ENCODE results near the gene ZFAND6.

The ZFAND6 gene

DNA sequence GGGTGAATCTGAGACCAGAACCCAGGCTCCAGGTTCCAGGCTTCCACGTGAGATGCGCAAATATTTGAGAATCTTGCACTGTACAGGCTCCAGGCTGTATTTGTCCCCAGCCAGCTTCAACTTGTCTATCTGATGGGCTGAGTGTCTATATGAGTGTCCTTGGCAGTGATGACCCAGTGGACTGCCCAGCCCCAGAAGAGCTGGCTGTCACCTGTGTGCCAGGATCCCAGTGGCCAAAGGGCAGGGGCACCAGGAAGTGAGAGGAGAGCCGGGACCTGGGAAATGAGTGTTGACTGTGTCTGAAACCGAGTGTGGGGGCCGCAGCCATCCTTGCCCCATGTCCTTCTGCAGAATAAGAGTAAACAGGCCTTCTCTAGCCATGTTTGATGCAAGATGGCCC is 103.7 kb downstream of the ZFAND6 start:
- TF ChIP-seq, protein P1, sequence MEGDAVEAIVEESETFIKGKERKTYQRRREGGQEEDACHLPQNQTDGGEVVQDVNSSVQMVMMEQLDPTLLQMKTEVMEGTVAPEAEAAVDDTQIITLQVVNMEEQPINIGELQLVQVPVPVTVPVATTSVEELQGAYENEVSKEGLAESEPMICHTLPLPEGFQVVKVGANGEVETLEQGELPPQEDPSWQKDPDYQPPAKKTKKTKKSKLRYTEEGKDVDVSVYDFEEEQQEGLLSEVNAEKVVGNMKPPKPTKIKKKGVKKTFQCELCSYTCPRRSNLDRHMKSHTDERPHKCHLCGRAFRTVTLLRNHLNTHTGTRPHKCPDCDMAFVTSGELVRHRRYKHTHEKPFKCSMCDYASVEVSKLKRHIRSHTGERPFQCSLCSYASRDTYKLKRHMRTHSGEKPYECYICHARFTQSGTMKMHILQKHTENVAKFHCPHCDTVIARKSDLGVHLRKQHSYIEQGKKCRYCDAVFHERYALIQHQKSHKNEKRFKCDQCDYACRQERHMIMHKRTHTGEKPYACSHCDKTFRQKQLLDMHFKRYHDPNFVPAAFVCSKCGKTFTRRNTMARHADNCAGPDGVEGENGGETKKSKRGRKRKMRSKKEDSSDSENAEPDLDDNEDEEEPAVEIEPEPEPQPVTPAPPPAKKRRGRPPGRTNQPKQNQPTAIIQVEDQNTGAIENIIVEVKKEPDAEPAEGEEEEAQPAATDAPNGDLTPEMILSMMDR (IDR thresholded peaks at IDR 0.05; ENCODE audit: low read depth, low read length) = no peak
- DNase-seq (ENCODE audit: extremely low read depth, low read depth) = no peak

DNA sequence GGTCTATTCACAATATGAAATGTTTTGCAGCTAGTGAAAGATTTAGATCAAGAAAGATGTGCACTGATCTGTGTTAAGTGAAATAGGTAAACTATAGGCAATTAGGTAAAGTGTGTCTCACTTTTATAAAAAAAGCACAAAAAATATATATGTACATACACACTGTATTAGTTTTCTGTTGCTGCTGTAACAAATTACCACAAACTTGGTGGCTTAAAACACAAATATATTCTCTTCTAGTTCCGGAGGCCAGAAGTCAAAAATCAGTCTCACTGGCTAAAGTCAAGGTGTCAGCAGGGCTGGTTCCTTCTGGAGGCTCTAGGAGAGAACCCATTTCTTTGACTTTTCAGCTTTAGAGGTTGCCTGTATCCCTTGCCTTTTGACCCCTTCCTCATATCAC is 104.4 kb downstream of the ZFAND6 start:
- no peak for DNase-seq (ENCODE audit: extremely low read depth, low read depth)

DNA sequence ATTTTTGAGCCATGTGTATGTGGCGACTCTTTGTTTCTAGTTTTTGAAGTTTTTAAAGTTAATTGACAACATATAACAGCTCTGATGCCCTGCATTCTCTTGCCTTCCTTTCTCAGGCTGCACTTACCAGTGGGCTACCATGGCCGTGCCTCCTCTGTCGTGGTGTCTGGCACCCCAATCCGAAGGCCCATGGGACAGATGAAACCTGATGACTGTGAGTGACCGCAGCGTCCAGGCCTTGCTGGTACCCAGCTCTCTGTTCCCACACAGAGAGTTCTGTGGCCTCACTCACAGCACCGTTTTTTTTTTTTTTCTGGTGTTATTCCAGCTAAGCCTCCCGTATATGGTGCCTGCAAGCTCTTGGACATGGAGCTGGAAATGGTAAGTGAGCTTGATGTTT is 108.5 kb downstream of the ZFAND6 start:
- no peak for DNase-seq (ENCODE audit: extremely low read depth, low read depth)
- TF ChIP-seq, protein P1 (IDR thresholded peaks at IDR 0.05; ENCODE audit: low read depth, low read length) = no peak

More for the DNA sequence above, 104.4 kb downstream of the ZFAND6 start:
- TF ChIP-seq, protein P1 (IDR thresholded peaks at IDR 0.05; ENCODE audit: low read depth, low read length) = no peak

DNA sequence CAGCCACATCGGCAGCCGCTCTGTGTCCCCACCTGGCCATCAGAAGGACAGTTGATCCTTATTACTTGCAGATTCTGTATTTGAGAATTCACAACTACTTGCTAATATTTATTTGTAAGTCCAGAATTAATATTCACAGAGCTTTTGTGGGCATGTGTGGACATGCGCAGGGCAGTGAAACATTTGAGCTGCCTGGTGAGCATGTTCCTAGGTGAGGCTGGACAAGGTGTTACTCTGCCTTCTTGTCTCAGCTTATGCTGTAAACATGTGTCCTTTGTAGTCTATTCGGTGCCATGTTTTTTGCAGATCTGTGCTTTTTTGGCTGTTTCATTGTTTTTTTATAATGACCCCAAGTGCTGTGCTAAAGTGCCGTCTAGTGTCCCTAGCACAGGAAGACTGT is 108.9 kb downstream of the ZFAND6 start:
- TF ChIP-seq, protein P1 (IDR thresholded peaks at IDR 0.05; ENCODE audit: low read depth, low read length) = no peak
- DNase-seq (ENCODE audit: extremely low read depth, low read depth) = no peak

DNA sequence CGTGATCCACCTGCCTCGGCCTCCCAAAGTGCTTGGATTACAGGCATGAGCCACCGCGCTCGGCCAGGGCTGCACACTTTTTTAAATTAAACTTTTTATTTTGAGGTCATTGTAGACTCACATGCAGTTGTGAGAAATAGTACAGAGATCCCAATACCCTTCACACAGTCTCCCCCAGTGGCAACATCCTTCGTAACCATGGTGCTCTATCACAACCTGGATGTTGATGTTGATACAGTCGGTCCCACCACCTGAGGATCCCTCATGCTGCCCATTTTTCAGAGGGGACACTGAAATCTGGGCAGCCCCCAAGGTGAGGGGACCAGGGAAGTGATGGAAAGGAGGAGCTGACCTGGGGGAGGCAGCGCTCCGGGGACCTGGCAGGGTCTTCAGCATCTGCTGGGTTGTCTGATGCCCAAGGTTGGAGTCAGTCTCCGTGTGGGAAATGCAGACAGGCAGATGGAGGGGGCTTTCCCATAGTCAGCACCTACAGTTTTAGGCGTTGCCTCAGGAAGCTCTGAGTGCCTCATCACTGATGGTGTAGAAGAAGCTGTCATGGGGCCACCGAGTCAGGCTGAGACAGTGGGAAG is 110.4 kb downstream of the ZFAND6 start:
- DNase-seq (ENCODE audit: extremely low read depth, low read depth) = no peak
- TF ChIP-seq, protein P1 (IDR thresholded peaks at IDR 0.05; ENCODE audit: low read depth, low read length) = no peak

DNA sequence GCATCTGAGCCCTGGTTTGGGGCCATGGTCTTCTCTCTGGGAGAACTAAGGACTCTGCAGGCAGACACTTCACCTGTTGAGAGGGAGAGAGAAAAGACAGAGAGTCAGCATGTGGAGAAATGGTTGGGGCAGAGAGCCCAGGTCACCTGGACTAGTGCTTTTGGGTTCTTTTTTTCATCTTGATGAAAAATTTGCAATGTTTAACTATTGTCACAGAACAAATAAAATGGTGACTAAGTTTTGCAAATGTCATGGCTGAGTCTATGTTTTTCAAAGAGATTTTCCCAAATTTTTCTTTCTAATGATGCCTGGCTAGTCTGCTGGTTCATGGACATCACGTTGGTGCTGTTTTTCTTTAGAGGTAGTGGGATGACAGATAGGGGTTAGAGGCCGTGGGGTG is 111.1 kb downstream of the ZFAND6 start:
- TF ChIP-seq, protein P1 (IDR thresholded peaks at IDR 0.05; ENCODE audit: low read depth, low read length) = no peak

DNA sequence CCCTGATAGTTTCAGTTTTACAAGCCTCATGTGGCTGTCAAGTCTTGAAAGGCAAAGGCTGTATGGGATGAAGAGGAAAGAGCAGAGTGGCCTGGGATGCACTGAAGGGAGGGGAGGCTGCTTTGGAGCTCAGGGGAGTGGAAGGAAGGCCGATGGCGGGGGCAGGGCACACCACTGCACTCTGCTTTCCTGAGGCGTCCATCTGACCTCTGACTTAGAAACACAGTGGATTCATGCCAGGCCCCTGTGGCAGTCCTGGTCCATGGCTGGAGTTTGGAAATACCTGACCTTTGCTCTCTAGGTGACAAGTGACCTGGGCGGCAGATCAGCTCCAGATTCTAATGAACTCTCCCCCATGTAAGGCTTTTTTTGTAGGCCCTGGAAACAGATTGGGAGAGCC is 112.3 kb downstream of the ZFAND6 start:
- TF ChIP-seq, protein P1 (IDR thresholded peaks at IDR 0.05; ENCODE audit: low read depth, low read length) = no peak

More for the DNA sequence above, 111.1 kb downstream of the ZFAND6 start:
- no peak for DNase-seq (ENCODE audit: extremely low read depth, low read depth)

More for the DNA sequence above, 112.3 kb downstream of the ZFAND6 start:
- no peak for DNase-seq (ENCODE audit: extremely low read depth, low read depth)
